DOHH2 (cell line): Measurements from ENCODE around the gene SCRN1.

Experiments
- CTCF ChIP-seq: fragments of 200-600 bp; sonication (generic); IDR thresholded peaks from one replicate; pipeline ENCODE4 v1.5.1; 2014; ENCODE audit warnings: antibody characterized with exemption, mild to moderate bottlenecking, low read depth, low read length; ENCODE audit not compliant: poor library complexity, severe bottlenecking
- EZH2phosphoT487 ChIP-seq: fragments of 200-600 bp; sonication (generic); IDR thresholded peaks from 2 replicates; pipeline ENCODE4 v1.6.1; 2017; ENCODE audit warnings: borderline replicate concordance, mild to moderate bottlenecking, antibody characterized with exemption, low read length, moderate library complexity, mixed read lengths

- no peak for TF ChIP-seq CTCF
- TF ChIP-seq EZH2phosphoT487, result no peak
Observed at GRCh38 chr7:30028749-30029635, 39.4 kb upstream of the SCRN1 start.
